WI38 (cell line): Measurements from ENCODE around the gene ZMYM4.

Source experiments
- H3K4me3 ChIP-seq: 2 replicates; pipeline ENCODE4 v1.5.1; 2011; ENCODE audit warnings: low read depth, mild to moderate bottlenecking, control low read depth, low read length
- TF ChIP-seq, protein P1 (sequence below): IDR thresholded peaks from 2 replicates; pipeline ENCODE4 v1.5.1; 2012; ENCODE audit warnings: low read depth, mild to moderate bottlenecking, control low read depth, low read length

Gene ZMYM4

GRCh38 chr1:35432231-35432630 is 163.7 kb downstream of the ZMYM4 start:
- TF ChIP-seq, protein P1, sequence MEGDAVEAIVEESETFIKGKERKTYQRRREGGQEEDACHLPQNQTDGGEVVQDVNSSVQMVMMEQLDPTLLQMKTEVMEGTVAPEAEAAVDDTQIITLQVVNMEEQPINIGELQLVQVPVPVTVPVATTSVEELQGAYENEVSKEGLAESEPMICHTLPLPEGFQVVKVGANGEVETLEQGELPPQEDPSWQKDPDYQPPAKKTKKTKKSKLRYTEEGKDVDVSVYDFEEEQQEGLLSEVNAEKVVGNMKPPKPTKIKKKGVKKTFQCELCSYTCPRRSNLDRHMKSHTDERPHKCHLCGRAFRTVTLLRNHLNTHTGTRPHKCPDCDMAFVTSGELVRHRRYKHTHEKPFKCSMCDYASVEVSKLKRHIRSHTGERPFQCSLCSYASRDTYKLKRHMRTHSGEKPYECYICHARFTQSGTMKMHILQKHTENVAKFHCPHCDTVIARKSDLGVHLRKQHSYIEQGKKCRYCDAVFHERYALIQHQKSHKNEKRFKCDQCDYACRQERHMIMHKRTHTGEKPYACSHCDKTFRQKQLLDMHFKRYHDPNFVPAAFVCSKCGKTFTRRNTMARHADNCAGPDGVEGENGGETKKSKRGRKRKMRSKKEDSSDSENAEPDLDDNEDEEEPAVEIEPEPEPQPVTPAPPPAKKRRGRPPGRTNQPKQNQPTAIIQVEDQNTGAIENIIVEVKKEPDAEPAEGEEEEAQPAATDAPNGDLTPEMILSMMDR: no peak
- no peak overlapping the region for H3K4me3 ChIP-seq

DNA sequence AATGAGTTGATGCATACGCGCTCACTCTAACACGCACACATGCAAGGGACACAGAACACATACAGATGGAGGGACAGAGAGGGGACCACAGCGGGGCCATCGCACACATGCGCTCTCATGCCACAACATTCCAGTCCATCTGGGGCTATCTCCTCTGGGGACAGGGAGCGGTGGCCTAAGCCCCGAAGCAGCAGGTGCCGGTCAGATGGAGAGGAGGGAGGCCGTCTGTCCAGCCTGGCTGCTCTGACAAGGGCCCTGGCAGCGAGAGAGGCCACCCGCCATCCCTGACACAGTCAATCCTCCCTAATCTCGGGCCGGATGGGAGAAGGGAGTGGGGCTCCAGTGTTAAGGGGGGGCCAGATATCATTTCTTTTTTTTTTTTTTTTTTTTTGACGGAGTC is 165.2 kb downstream of the ZMYM4 start:
- H3K4me3 ChIP-seq: no peak overlapping the region
- TF ChIP-seq, protein P1: no peak

- no peak overlapping the region for H3K4me3 ChIP-seq
- TF ChIP-seq, protein P1: no peak
These were observed 166.2 kb downstream of the ZMYM4 start for GRCh38 chr1:35434703-35435102.

GRCh38 chr1:35436078-35436477 is 167.6 kb downstream of the ZMYM4 start:
- TF ChIP-seq, protein P1: no peak
- H3K4me3 ChIP-seq: no peak overlapping the region

DNA sequence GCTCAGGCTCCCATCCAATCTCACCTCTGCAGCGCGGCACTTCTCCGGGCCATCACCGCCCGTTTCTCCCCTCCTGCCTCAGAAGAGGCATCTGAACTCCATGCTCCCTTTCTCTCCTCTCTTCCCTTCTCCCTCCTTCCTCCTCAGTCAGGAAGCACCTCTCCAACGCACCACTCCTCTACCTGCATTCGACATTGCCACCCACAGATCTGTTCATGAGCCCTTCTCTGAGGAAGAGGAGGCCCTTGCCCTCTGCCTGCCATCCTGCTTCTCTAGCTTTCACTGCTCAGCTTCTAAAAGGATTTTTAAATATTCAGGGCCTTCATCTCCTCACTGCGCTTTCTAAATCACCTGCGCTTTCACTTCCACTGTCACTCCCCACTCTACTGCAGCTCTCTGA is 168.7 kb downstream of the ZMYM4 start:
- TF ChIP-seq, protein P1: no peak
- H3K4me3 ChIP-seq: no peak overlapping the region

DNA sequence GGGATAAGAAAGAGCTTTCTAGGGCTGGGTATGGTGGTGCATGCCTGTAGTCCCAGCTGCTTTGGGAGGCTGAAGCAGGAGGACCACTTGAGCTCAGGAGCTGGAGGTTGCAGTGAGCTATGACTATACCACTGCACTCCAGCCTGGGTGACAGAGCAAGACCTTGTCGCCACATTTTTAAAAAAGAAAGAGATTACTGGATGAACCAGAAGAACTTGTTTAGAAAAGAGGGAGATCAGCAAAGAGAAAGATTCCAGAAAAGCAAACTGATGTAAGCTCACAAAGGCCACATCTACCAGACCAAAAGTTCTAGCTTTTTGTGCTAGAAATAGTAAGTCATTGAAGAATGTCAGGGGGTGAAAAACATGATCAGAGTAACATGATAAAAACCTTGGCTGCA is 171.1 kb downstream of the ZMYM4 start:
- TF ChIP-seq, protein P1: no peak
- no peak overlapping the region for H3K4me3 ChIP-seq

GRCh38 chr1:35441926-35442579 is 173.5 kb downstream of the ZMYM4 start:
- no peak overlapping the region for H3K4me3 ChIP-seq
- TF ChIP-seq, protein P1: no peak
